GM23338 (cell line): Measurements from ENCODE around the gene C19orf25.
A peak's percentile ranks its signal among the peaks of the same experiment; 100 is the strongest.

Experiments
- POLR2AphosphoS5 ChIP-seq: IDR thresholded peaks from 2 replicates; pipeline ENCODE4 v1.6.1; 2016; ENCODE audit warnings: antibody characterized with exemption, low read depth
- ZNF114 ChIP-seq: fragments of 250-450 bp; sonication (Bioruptor Pico); IDR thresholded peaks from 2 replicates; pipeline ENCODE4 v1.5.0; 2020; ENCODE audit warnings: mild to moderate bottlenecking, moderate library complexity
- TF ChIP-seq, protein P1 (sequence below), 2 experiments: fragments of 200-600 bp in 1 of 2; sonication (generic) in 1 of 2; conservative IDR thresholded peaks; 2 replicates each; pipeline versions ENCODE4 v1.5.1 to v1.6.1; 2016 to 2017; ENCODE audit warnings: antibody characterized with exemption in 2 of 2, low read depth in 2 of 2, mild to moderate bottlenecking in 2 of 2, moderate library complexity in 1 of 2
- TF ChIP-seq, protein P2 (sequence below): IDR thresholded peaks from one replicate; pipeline ENCODE4 v1.6.1; 2018; ENCODE audit warnings: antibody characterized with exemption; ENCODE audit not compliant: unreplicated experiment

DNA sequence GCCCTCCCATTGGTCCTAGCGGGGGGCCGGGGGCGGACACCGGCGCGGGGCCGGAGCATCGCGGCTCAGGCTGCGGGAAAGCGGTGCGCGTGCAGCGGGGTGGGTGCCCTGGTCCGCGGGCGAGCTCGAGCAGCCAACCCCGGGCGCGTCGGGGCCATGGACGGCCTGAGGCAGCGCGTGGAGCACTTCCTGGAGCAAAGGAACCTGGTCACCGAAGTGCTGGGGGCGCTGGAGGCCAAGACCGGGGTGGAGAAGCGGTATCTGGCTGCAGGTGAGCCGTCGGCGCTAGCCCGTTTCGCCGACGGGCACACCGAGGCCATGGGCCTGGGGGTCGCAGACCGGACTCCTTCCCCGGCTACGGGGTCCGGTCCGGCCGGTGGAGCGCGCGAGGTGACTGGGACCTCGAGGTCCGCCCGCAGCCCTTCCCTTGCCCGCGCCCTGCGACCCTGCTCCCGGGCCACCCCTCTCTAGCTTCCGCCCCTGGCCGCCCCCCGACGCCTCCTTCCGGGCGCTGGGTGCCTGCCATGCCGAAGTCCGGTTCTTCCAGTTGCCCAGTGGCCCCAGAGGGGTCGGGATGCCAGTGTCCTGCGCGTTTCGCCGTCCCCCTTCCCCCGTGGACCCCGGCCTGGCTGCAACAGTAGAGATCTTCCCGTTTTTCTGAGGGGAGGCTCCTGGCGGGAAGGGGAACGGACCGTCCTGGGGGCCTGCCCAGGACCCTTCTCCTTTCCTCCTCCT lies 12.3 kb upstream of the C19orf25 start, which contains the start of gene REEP6:
- TF ChIP-seq, protein P1, sequence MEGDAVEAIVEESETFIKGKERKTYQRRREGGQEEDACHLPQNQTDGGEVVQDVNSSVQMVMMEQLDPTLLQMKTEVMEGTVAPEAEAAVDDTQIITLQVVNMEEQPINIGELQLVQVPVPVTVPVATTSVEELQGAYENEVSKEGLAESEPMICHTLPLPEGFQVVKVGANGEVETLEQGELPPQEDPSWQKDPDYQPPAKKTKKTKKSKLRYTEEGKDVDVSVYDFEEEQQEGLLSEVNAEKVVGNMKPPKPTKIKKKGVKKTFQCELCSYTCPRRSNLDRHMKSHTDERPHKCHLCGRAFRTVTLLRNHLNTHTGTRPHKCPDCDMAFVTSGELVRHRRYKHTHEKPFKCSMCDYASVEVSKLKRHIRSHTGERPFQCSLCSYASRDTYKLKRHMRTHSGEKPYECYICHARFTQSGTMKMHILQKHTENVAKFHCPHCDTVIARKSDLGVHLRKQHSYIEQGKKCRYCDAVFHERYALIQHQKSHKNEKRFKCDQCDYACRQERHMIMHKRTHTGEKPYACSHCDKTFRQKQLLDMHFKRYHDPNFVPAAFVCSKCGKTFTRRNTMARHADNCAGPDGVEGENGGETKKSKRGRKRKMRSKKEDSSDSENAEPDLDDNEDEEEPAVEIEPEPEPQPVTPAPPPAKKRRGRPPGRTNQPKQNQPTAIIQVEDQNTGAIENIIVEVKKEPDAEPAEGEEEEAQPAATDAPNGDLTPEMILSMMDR (conservative IDR thresholded peaks at IDR 0.05; ENCODE audit: low read depth in 2 of 2), result no peak
- TF ChIP-seq POLR2AphosphoS5 (peak; percentile 85), ZNF114 (no peak)
- TF ChIP-seq, protein P2, sequence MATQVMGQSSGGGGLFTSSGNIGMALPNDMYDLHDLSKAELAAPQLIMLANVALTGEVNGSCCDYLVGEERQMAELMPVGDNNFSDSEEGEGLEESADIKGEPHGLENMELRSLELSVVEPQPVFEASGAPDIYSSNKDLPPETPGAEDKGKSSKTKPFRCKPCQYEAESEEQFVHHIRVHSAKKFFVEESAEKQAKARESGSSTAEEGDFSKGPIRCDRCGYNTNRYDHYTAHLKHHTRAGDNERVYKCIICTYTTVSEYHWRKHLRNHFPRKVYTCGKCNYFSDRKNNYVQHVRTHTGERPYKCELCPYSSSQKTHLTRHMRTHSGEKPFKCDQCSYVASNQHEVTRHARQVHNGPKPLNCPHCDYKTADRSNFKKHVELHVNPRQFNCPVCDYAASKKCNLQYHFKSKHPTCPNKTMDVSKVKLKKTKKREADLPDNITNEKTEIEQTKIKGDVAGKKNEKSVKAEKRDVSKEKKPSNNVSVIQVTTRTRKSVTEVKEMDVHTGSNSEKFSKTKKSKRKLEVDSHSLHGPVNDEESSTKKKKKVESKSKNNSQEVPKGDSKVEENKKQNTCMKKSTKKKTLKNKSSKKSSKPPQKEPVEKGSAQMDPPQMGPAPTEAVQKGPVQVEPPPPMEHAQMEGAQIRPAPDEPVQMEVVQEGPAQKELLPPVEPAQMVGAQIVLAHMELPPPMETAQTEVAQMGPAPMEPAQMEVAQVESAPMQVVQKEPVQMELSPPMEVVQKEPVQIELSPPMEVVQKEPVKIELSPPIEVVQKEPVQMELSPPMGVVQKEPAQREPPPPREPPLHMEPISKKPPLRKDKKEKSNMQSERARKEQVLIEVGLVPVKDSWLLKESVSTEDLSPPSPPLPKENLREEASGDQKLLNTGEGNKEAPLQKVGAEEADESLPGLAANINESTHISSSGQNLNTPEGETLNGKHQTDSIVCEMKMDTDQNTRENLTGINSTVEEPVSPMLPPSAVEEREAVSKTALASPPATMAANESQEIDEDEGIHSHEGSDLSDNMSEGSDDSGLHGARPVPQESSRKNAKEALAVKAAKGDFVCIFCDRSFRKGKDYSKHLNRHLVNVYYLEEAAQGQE, result no peak
